Hematopoietic multipotent progenitor cell treated with erythropoietin and hydrocortisone succinate and interleukin-3 and kit ligand, for 8 days (in vitro differentiated cells): ENCODE results near the gene NEDD8.
"Not testable (repeated sequence)": the region's sequence is repeated elsewhere in the genome, so short reads cannot be mapped to it uniquely, and the experiment has no call there.

Source experiments
- DNase-seq: peaks from one replicate; pipeline ENCODE4 v3.0.0-alpha.2; 2015

The NEDD8 gene

DNA sequence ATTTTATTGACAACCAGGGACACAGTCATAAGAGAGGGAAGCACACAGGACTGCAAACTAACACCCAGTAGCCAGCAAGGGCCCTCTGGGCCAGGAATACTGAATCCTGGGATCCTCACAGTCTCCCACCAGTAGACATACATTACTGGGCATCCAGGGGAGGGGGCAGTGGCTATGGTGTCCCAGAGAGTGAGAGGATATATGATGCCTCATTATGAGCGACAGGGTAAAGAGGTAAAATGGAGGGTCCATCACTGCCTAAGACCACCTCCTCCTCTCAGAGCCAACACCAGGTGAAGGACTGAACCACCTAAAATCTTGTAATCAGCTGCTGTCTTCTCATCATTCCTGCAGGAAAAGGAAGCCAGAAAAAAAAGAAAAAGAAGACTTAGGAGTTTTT lies 15.3 kb downstream of the NEDD8 start:
- DNase-seq = not testable (repeated sequence)

DNA sequence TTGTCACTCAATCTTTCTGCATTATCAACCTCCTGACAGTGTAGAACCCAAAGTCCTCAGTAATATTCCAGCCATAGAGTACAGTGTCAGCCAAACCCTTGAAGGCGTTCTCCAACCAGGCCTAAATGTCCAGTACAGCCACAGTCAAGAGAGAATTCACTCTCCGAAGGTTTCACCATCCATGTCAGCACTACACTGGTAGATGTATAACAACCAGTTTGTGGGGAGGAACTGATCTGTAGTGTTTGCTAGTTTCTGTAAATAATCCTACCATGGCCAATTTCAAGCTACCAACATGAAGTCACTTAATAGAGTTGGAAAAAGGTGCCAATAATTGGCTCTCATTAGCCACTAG lies 15.8 kb downstream of the NEDD8 start:
- no peak for DNase-seq

DNA sequence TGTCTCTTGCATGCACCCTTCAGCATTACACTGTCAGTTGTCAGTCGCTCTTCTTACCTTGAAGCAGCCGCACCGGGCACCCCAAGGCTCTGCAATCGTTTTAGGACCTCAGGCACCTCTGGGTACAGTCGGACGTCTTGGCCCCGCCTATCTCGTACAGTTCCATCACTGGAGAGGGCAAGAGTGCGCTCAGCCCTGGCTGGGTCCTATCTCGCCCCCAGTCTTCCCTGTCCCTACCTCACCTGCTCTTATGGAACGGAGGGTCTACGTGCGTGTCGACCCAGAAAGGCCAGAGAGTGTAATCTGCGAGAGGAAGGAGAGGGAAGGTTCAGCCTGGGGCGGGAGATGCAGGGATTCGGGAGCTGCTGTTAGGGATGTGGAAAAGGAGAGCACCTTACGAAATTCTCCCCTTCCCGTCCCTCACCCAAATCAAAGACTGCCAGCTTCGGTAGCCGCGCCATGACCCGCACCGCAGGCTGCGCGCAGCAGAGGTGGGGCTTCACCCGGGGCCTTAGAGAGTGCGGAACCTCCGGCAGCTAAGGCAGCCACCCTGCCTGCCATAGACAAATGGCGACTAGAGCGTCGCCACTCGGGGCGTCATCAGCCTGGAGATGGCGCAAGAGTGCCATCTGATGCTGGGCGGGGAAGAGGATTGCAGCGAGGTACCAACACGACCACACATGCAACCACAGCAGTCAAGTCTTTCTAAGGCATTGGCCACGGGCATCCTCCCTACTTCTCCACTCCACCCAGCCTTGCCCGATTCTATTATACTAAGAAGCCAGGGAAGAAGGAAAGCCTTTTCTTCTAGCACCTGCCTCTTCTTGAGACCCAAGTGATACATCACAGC lies 16.4 kb downstream of the NEDD8 start, which contains the start of gene MDP1:
Gene MDP1 (minus strand): TSS at position 572 of the 850 bp plus-strand sequence. CDS start 111 bp downstream, at position 461.
- DNase-seq = peak; percentile 91

DNA sequence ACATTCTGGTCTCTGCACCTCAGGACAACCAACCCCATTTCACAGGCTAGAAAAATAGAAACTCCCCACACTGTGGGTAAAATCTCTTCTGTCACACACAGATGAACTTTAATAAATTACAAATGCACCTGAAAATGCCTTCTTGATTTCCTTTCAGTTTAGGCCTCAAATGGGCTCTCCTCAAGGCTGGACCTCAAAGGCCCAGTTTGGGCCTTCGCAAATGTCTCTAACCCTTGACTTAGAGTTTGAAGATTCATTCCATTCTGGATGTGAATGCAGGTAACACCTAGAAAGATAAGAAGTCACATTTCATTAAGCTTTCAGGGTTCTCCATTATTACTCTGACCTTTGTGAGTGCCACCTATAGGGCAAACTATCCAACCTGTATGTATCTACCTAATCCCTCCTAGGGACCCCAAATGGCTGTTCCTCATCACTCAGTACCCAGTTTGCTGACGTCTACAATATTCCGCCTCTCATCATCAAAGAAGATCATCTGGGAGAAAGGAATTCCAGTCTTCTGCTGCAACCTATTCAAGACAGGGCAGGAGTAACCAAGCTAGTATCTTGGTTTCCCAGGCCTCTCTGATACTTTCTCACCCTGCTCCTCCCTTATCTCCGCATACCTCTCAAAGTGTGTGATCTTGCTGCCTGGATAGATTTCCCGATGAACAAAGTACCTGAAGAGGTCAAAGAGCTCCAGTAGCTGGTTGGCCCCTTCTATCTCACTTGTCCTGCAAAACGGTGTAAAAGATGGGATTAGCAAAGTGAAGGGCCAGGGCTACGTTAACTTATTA lies 18.1 kb downstream of the NEDD8 start:
- DNase-seq = peak; percentile 31

DNA sequence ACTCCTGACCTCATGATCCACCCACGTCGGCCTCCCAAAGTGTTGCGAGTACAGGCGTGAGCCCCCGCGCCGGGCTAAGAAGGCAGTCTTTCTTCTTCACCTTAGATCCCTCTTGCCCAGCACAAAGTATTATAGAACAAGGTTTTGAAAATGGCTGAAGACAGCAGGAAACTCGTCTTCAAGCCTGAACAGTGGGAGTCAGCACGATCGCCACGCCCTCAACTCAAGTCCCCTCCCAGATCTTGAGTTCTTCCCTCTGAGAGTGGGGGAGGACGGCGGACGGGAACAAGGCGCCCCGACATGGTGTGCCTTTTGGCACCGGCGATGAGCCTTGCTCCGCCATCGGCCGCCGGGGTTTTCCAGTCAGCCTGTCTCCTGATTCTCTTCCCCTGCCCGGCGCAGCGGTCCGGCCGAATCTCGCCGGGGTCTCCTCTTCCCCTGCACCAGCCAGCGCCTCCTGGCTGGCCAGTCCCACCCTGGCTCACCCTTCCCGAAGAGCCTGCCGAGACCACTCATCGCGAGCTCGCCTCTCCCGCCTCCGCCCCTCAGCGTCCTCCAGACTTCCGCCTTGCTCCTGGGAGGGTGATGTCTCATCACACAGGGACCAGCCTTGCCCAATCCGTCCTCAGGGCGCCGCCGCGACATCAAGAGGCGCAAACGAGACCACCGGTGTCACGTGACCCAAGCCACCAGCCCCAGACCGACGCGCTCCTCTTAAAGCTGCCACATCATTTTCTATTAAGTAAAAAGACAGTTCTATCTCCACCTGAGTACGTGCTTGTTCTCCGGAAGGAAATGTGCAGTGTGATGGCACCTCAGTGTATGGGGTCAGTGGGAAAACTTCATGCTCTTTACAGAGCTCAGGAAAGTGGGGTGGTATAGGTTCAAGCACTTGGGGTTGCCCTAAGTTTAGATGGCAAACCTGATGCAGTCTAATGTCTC lies 19.0 kb downstream of the NEDD8 start, which contains the start of gene CHMP4A:
Gene CHMP4A (minus strand): TSS at position 565 of the 942 bp plus-strand sequence. CDS start 49 bp downstream, at position 516.
- peak; percentile 99 for DNase-seq

DNA sequence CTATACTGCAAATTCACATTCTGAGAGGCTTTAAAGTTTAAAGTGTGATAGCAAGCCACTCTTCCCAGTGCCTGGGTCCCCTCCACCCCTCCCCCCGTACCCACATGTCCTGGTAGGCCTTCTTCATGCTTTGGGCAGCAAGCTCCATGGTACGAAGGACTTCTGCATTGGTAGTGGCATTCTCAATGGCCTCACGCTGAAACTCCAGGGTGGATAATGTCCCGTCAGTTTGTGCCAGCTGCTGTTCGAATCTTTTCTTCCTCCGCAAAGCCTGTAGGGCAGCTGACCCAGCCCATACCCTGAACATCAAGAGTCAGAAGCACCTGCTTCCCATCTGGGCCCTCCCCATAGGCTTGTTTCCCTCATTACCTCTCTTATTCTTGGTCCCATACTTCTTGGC lies 20.9 kb downstream of the NEDD8 start:
- no peak for DNase-seq

DNA sequence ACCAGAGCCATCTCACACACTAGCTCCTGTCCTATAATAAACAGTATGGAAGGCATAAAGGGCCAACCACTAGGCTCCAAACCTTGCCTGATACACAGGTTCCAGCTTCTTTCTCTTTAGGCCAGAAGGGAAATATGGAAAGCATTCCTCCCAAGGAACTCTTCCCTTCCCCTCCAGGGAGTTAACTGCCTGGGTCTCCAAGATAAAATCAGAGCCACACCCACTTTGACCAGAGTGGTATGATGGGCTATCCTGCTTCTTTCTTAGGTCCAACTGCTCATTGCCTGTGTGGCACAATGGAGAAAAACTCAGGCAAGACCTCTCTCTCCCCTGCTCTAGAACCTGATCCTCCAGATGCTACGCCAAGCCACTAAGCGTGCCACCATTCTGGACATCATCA lies 24.5 kb downstream of the NEDD8 start:
- DNase-seq = no peak

DNA sequence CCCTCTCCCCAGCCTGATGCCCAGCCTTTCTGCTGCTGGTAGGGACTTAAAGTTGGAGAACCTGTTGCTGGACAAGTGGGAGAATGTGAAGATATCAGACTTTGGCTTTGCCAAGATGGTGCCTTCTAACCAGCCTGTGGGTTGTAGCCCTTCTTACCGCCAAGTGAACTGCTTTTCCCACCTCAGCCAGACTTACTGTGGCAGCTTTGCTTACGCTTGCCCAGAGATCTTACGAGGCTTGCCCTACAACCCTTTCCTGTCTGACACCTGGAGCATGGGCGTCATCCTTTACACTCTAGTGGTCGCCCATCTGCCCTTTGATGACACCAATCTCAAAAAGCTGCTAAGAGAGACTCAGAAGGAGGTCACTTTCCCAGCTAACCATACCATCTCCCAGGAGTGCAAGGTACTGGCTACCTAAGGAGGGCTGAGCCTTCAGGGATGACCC lies 25.0 kb downstream of the NEDD8 start:
- no peak for DNase-seq

DNA sequence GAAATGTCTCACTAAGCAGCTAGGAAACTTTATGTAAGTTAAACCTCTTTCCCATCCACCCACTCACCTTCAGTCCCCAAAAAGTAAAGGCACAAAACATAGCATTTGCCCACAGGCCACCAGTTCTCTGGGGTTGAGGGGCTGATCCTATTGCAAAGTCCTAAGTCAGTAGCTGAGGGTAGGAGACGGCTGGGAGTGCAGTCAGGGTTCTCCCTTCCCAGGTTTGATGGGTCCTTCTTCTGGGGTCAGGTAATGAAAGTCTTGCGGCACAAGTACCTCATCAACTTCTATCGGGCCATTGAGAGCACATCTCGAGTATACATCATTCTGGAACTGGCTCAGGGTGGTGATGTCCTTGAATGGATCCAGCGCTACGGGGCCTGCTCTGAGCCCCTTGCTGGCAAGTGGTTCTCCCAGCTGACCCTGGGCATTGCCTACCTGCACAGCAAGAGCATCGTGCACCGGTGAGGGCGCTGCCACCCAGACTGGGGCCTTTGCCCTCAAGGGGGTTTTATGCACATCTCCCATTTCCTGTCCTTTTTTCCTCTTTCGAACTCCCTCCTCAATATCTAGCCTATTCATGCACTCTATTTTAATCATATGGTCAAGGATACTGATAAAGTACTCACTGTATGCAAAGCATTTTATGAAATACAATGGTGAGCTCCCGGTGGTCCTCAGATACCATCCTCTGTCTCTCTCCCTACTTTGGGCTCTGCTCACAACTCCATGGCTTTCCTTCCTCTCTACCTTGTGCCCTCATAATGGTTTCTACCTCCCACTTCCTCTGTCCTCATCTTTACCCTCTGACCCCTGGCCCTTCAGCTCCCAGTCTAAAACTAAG lies 25.7 kb downstream of the NEDD8 start:
- DNase-seq = no peak

DNA sequence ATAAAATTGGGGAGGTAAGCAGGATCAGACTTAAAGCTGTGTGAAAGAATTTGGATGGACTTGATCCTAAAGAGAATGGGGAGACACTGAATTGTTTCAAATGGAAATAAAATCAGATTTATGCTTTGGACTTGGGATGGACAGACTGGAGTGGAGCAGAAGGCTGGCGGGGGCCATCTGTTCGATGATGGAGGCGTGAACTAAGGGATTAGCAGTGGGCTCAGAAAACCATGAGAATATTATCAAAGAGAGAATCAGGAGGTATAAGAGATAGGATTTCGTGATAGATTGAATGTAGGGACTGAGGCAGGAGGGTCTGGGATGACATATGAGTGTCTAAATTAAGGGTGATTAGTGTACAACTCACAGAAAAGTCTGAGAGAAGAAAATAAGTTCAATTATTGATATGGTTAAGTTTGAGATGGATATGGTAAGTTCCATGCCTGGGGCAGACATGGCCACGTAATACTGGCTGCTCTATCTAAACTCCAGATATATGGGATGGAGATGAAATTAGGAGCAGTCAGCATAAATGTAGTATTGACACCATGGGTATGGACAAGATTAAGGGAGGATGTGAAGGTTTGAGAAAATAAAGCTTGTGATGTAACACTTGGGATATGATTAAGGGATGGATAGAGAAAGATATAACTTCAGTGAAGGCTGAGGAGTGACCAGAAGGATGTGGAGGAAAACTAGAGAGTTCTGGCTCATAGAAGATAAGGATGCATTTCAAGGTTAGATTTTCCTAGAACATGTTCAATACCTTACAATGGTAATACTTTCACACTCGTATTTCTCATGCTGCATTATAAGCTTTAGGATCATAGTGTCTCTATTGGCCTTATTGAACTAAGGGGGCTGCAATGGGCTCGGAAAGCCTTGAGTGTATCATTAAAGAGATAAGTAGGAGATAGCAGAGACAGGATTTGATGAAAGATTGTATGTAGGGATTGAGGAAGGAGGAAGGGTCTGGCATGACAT lies 27.7 kb downstream of the NEDD8 start:
- no peak for DNase-seq

DNA sequence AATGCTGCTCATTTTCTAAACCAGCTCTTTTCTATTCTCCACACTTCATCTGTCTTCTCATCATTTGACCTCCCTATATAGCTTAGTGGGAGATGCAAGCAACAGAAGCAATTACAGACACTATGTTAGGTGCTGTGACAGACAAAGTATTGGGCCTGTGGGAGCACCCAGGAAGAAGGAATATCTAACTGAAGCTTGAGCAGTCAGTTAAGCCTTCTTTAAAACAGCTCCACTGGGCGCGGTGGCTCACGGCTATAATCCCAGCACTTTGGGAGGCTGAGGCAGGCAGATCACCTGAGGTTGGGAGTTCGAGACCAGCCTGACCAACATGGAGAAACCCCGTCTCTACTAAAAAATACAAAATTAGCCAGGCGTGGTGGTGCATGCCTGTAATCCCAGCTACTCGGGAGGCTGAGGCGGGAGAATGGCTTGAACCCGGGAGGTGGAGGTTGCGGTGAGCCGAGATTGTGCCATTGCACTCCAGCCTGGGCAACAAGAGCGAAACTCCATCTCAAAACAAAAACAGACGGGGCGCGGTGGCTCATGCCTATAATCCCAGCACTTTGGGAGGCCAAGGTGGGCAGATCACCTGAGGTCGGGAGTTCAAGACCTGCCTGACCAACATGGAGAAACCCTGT lies 28.8 kb downstream of the NEDD8 start:
- not testable (repeated sequence) for DNase-seq

DNA sequence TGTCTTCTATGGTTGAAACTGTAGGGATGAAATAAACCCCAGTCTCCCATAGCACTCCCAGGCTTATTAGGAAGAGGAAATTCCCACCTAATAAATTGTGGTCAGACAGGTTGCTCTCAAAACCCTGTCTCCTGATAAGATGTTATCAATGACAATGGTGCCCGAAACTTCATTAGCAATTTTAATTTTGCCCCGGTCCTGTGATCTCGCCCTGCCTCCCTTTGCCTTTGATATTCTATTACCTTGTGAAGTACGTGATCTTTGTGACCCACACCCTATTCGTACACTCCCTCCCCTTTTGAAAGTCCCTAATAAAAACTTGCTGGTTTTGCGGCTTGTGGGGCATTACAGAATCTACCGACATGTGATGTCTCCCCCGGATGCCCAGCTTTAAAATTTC lies 29.6 kb downstream of the NEDD8 start:
- not testable (repeated sequence) for DNase-seq

DNA sequence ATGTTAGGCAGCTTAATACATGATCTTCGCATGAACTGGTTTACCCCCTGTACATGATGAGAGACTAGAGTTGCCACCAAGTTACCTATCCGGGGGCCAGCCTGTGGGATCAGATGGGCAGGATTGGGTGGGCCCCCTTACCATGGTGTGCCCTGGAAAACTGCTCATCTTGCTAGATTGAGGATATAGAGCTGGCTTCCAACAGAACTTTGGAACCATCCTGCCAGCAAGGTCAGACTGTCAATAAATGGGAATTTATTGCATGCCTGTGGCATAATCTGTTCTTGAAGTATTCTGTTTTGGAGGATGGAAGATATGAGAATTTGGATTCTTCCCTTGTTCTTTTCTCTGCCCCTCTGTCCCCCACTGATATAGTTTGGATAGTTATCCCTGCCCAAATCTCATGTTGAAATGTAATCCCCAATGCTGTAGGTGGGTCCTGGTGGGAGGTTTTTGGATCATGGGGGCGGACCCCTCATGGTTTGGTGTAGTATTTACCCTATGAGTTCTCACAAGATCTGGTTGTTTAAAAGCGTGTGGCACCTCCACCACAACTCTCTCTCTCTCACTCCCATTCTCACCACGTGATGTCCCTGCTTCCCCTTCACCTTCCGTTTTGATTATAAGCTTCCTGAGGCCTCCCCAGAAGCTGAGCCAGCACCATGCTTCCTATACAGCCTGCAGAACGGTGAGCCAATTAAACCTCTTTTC lies 33.2 kb downstream of the NEDD8 start:
- no peak for DNase-seq

DNA sequence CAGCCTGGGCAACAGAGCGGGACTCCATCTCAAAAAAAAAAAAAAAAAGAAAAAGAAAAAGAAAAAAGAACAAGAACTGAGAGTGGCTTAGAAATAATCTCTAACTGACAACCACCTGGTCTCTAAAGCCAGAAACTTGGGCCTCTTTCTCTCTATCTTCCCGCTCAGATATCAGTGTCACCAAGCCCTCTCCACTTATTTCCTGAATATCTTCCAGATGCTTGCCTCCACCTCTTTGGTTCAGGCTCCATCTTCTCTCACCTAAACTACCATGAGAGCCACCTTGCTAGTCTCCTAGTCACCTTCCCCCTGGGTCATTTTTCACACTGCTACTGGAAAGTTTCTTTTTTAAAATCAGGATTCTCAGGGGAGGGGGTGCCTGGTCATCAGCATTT lies 35.1 kb downstream of the NEDD8 start:
- peak; percentile 49 for DNase-seq

DNA sequence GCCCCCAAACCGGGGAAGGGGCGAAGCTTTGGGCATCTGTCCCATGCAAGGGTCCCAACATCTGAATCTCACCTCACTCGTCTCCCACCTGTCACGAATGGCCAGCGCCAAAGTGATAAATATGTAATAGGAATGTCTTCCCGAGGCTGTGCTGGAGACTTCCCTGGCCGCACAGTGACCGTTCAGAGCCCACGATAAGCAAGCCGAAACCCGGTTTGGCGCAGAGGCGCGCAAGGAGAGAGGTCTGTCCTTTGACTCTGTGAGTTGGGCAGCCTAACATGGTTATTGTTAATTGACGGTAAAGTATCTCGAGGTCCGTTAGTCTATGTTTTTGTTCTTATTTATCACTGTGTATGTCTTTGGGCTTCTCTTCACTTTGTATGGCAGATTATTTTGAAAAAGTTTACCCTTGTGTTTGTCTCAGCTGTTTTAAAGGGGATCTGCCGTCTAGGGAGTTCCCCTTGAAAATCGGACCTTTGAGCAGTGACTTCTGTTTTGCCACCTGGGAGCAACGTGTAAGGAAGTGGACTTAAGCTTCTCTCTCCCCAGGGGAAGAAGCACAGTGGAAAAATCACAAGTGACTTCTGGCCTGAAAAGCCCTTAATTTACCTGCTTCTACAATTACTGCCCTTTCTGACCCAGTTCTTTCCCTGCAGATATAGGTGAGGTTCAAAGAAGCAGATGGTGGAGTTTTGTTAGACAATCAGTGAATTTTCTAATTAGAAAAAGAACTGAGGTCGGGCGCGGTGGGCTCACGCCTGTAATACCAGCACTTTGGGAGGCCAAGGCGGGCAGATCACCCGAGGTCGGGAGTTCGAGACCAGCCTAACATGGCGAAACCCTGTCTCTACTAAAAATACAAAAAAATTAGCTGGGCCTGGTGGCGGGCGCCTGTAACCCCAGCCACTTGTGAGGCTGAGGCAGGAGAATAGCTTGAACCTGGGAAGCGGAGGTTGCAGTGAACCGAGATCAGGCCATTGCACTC lies 35.8 kb downstream of the NEDD8 start:
- peak; percentile 49 for DNase-seq

DNA sequence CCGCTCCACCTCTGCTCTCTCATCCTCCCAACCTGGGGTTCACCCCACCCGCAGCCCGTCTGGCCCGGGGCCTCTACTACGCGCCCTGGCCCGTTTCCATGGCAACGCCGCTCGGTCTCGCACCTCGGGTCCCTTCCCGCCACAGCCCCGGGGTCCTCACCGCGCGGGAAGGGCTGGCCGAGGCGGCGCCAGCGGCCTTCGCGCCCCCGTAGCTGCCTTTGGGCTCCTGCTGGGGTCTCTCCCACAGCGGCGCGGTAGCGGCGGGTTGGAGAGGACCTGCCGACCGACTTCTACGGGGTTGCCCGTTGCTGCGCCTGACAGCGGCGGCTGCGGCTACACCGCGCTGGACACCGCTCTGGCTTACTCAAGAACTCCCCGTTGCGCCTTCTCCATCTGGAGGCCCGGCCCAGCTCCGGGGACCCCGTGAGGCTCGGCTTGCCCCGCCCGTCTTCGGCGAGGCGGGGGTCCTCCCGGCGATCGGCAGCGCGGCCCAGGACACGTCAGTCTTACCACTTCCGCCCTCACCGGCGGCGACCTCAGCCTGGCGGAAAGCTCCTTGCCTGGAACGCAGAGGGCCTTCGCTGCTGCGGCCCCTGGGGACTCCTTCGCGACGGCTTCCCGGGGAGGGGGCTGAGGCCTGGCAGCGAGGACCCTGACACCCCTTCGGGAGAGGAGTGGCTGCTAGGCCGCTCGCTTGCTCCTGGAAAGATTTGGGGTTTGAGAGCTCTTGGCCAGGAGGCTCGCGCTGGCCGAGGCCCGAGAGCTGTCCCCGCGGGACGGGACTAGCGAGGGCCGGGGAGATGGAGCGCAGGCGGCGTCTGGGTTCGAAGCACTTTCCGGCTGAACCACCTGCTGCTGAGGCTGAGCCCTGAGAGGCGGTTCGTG lies 36.7 kb downstream of the NEDD8 start, which contains the start of gene TM9SF1:
Gene TM9SF1 (minus strand): TSS at position 256 of the 885 bp plus-strand sequence. CDS start 422 bp downstream, outside the sequence.
- DNase-seq = peak; percentile 86

DNA sequence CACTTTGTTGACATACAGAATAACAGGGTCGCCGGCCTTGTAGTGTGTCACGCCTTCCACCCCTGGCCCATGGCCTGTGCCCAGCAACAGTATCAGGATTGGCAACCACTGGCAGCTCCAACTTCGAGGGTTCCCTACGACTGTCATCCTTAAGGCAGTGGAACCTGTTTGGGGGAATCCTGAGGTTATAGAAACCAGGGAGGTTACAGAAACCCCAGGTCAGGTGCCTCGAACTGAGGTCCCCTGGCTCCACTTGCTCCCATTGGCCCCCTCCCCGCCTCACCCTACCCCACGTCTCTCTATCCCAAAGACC lies 37.3 kb downstream of the NEDD8 start:
- DNase-seq = no peak
